Measurements from ENCODE around the gene TRABD2B.

TRABD2B gene

DNA sequence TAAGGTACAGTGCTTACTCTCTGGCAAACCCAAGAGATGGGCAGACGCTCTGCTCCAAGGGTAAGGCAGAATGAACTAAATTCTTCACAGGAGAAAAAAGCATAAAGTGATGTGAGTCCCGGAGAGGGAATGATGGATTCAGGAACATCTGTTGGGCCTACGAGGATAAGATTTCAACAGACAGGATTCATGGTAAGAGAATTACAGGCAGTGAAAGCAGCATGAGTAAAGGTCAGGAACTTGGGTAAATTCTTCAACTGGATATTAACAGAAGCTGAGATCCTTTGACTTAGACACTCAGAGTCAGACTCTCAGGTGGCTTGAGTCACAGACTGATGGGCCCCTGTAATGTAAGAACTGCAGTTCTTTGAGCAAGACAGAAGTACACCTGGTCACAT is 152.6 kb downstream of the TRABD2B start:
- DNase-seq, result no peak

DNA sequence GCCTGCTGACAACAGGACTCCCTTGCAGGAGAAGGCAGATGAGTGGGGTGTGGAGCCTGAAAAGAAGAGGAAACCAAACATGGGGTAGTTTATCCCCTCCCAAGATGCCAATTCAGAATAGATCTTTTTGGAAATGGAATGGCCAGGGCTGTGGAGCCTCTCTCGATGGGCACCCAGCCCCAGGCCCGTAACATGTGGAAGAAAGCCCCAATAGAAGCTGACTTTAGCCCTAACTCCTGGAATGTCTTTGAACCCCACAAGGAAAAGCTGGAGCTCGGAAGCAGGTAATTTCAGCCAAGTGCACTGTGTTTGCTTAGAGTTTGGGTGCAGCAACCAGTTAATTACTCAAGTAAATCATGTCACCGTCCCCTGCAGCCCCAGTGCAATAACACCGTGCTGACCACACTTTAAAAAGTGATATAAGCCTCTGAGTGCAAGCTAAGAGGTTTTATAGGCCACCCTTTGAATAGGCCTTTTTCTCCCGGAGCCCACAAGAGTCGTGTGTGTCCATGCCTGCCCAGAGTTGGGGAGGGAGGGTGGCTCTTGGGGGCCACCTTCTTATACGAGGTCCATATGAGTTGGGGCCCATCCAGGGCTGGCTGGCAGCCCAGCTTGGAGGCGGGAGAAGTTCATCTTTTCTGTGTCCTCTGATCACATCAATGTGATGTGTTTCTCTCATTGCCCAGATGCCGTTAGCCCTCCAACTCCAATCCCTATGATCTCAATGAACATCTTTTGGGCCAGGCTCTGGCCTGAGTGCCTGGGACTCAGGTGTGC is 153.2 kb downstream of the TRABD2B start:
- no peak for DNase-seq

DNA sequence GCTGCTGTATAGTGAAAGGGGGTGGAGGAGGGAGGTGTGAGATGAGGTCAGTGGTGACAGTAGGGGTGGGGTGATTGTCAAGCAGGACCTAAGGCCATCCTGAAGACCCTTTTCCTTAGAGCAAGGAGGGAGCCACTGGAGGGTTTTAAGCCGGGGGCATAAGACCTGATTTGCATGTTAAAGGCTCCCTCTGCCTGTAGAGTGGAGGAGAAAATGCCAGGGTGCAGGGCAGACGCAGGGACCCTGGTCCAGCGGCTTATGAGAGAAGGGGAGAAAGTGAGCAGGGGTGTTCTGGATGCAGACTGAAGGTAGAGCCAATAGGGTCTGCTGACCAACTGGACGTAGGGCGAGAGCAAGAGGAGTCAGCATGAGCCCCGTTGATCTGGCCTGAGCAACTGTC is 154.1 kb downstream of the TRABD2B start:
- no peak for DNase-seq

DNA sequence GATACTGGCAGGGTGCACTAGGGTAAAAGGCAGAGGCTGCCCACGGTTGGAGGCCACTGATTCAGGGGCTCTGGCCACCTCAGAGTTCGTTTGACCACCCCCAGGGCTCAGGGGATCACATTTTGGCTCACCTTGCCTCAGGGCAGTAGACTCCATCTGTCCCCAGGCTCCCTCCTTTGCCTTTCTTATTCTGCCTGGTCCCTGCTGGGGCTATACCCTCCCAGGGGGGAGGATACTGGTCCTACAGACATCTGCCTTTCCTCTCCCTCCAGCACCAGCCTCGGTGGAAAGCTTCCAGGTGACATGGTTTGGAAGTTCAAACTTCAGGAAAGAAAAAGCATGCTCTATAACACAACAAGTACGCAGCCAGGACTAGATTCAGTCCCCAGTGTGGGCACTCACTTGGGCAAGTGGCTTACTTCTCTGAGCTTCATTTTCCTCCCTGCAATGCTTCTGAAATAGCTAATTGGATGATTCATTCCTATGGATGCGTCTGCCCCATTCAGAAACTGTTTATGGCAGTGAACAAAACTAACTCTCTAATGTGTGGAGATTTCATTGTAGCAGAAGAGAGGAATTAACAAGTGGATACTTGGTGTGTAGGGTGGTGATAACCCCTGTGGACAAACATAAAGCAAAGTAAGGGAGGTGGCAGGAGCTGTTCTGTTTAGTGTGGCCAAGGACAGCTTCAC is 154.8 kb downstream of the TRABD2B start:
- no peak for DNase-seq

DNA sequence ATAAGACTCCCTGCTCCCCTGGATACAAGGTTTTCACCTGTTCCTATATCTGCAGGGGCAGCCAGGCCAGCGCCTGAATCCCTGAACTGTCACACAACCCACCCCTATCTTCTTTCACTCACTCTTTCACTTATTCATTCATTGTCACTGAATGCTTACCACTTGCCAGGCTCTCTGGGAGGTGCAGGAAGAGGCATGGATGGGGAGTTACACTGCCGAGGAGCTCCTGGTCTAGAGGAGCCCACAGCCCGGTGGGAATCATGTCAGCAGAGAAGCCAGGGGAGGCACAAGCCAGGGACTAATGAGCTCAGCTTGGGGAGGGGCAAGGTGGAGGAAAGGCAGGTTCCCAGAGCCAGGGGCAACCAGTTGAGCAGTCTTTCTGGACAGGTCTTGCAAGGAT is 155.8 kb downstream of the TRABD2B start:
- DNase-seq, result no peak

DNA sequence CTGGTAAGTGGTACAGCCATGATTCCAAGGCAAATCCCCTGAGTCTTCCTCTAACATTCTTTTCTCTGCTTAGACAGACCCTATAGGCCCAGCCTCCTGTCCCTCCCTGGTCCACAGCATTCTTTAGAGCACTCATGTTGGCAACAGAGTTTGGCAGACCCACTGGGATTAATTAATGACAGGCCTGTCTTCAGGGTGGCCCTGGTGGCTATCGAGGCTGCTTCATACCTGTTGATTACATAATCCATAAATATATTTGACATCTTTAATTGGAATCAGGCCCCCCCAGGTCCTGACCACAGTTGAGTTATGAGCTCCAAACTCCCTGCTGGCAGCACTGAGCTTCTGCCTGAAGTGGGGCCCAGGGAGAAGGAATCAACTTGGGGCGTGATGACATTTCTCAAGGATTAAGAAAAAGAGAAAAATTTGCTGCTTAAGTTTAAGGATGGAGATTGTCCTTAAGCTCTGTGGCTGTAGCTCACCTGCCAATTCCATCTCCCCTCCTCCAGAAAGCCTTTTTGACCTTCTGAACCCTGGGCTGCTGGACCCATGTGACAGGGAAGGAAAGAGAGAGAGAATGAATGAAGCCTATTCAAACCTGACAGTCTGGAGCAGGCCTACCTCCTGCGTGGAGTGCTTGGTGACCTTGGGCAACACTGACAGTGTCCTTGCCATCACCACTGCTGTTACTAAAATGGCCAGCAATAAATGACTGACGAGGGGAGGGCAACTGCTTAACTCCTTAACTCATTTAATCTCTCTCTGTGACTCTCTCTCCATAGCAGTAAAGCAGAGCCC is 156.6 kb downstream of the TRABD2B start:
- no peak for DNase-seq

DNA sequence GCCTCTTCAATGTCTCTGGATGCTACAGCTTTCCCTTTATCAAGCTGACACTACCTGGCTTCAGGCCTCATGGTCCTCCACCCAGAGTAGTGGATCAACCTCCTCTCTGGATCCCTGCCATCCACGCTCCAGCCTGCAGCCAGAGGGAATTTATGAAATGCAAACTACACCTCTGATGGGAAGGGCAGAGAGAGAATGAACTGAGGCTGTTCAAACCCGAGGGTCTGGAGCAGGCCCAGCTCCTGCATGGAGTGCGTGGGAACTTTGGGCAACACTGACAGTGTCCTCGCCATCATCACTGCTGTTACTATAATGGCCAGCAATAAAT is 157.8 kb downstream of the TRABD2B start:
- DNase-seq, result no peak

DNA sequence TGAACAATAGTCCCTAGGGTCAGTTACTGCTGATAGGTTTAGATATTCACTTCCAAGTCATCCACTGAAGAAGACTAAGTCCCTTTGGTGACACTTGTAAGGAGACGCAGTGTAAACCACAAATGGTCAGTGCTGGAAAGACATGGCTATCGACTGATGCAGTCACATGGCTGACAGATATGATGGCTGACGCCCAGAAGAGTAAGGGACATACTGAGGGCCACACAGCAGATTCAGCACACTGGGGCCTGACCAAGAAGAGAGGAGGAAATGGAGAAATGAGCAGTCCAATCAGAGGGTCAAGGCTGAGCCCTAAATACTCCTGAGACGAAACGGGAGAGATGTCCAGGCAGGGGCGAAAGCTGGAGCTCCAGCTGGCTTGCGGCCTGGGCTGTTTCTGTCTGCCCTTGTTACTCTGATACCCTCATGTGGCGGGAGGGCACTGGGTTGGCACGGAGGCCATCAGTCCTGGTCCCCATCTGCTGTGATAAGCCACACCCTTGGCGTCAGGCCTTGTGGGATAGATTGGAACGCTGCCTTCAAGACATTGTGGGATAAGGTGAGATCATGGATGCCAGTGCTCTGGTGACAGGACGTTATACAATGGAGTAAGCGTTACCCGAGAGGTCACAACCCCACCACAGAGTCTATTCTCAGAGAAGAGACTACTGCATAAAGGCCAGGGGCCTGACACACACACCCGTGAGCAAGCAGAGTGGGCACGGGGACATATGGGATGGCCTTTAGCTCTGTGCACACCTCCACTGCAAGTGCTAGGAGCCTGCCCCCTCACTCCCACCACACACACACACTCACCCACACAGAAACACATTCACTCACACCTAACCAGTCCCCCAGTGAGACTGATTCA is 158.4 kb downstream of the TRABD2B start:
- DNase-seq, result no peak

DNA sequence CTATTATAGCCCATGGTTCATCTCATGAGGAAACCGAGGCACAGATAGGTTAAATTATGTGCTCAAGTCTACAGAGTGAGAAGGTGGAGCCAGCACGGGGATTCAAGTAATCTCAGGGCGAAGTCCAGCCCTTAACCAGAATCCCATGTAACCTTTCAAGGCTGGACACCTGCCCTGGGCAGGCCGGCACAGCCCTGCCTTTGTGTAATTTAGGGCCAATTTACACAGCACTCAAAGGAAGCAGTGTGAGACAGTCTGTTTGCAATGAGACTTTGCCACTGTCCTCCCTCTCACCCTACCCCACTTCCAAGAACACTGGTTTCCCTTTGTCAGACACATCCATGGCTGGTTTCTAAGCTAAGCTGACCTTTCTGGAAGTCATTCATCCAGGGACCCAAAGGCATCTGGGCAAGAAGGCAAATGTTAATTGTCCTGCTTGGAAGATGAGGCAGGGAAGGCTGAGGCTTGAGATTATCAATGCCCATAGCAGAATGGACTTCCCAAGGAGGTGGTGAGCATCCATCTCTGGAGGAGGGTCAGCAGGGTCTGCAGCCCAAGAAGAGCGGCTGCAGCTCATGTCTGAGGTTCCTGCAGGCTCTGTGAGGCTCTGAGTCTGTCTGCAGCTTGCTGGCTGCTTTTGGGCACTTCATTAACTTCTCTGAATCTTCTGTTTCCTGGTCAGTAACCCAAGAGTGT is 159.2 kb downstream of the TRABD2B start:
- no peak for DNase-seq

DNA sequence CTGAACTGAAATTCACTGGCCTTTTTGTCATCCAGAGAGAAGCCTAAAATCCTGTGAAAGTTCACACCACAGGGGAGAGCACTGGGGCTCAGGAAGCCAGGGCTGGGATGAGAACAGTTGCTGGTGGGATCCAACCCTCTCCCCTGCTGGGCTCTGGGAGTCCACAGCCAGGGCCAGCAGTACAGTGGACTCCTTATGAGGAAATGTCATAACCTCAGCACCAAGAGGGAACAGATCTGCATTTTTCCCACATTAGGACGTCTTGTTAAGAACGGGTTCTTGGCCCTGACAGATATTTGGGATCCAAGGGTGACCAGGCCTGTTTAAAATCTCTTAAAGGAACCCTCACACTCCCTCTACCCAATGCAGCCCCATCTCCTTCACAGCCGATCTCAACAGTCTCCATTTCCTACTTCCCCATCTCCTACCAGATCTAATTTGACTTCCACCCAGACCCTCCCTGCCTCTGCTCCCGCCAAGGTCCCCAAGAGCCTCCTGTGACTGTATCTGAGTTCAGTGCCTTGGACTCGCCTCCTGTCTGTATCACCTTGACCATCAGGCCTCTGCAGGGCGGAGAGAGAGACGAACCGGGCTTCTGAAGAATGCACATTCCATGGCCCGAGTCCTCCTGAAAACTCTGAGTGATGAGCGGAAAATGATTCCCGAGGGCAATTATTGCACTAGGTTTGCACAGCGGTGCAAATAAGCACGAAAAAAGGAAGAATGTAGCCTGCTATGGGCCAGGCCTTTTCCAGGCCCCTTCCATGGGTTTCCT is 159.9 kb downstream of the TRABD2B start:
- no peak for DNase-seq

DNA sequence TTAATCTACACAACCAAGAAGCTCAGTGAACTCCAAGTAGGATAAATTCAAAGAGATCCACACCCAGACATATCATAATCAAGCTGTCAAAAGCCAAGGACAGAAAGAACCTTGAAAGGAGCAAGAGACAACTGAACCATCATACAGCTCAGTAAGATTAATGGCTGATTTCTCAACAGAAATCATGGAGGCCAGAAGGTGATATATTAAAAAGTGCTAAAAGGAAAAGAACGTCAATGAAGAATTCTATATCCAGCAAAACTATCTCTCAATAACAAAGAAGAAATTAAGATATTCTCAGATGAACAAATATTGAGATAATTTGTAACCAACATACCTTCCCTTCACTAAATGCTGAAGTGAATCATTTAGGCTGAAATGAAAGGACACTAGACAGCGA is 161.8 kb downstream of the TRABD2B start:
- DNase-seq, result no peak

DNA sequence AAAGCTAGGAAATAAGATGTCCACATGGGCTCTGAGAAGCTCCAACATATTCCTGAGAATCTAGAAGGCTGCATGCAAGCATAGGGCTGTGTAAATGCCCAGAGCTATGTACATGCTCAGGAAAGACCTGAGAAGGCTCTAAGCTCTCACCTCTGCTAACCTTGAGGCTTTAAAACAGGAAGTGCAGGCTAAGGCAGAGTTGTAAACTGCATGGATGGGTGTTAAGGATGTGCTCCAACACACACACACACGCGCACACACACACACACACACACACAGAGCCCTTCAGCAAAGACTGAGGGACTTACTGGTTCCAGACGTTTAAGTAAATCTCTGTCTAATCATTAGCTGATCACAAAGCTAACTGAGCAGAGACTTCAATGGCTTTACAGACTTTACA is 162.9 kb downstream of the TRABD2B start:
- no peak for DNase-seq

DNA sequence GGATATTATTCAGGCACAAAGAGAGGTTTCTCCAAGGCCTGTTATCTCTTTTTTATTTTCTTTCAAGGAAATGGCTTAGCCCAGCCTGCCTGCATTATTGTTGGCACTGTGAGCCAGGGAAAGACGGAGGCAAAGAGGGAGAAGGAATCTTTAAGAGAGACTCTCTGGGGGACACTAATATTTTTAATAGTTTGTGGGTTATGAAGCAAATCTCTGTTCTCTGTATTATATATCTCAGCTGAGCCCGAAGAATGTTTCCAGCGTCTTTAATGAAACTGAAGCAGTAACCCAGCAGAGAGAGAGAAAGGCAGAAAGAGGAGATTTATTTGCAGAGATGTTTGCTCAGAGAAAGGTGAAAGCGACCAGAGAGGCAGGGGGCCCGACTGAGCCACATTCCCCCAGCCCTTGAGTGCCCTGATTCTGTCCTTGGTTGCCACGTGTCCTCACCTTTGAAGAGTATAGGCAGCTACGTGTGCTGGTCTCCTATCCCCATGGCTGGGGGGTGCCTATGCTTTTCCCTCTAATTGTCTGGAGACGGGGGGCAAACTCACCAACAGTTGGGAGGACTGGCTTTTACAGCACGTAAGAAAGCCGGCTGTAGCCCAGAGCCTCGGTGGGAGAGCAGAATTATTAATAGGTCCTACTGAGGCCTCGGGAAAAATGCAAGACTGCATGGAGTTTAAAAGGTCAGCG is 166.4 kb downstream of the TRABD2B start:
- no peak for DNase-seq

DNA sequence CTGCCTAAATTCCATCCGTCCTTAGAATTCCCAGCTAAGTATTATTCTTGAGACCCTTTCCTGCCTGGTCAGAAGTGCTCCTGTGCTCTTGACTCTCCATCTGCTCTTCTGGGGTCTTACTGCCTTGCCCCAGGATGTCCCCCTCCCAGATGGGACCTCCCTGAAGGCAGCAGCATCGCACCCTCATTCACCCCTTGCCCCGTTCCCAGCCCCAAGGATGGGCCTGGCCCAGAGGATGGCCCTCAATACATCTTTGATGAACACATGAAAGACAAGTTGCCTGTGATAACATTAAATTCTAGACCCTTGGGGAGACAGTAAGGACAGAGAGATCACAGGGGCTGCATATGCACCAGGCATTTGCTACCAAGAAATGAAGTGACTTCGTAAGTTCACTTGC is 167.2 kb downstream of the TRABD2B start:
- no peak for DNase-seq

DNA sequence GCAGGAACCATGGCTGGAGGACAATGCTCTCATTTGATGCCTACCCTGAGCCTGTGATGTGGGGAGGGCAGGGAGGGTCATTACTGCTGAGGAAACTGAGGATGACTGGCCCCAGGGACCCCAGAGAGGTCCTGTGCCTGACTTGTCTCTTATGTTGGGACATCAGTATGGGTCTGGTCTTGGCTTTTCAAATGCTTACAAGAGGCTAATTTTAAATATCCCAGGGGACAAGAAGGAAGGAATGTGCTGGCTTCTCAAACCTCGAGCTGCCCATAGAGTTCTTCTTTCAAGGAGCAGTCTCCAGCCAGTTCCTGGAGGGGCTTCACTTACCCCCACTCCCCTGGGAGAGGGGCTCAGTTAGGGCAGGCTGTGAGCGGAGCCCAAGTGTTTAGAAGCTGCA is 168.2 kb downstream of the TRABD2B start:
- DNase-seq, result no peak

DNA sequence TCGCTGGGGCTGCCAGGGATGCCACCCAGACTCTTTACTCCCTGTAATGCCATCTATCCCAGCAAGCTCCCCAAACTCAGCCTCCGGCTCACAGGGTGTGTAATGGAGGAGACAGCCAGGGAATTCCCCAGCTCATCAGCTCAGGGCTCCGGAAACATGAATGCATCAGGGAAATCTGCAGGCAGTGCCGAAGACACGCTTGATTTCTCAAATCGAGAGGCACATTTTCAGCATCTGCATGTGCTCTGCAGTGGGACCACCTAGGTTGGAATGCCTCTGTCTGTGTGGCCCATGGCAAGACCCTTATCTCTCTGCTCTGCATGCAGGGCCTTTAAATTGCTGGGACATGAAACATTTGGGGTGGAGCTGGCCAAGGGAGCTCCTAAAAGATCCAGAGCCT is 170.1 kb downstream of the TRABD2B start:
- no peak for DNase-seq

DNA sequence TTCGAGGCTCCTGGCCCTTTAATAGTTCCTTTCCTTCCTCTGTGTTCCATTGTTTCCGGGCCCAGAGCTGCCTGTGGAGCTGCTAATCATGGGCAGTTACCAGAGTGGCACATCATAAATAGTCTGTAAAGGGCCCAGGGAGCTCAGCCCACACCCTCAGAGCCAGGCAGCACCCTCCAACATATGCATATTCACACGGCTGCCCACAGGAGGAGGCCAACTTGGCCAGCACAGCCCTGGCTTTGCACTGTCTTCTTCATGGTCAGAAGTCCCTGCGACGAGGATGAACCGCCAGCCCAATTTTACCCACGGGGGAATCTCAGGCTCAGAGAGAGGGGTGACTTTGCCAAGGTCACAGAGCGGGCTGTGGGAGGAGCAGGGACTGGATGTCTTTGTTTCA is 172.5 kb downstream of the TRABD2B start:
- DNase-seq, result no peak

DNA sequence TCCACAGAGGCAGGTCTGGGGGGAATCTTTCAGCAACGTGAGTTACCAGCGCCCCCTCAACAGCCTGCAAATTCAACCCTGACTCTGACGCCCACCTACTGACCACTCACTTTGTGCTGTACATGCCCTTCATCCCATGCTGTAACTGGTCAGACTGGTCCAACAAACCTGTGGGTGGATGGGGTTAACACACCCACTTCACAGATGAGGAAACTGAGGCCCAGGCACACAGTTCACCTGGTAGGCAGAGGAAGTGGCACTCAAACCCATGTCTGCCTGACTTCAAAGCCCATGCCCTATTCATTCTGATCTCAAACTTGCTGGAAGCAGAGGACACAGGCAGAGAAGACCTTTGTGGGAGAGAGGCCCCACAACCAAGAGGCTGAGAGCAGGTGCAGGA is 172.9 kb downstream of the TRABD2B start:
- no peak for DNase-seq

DNA sequence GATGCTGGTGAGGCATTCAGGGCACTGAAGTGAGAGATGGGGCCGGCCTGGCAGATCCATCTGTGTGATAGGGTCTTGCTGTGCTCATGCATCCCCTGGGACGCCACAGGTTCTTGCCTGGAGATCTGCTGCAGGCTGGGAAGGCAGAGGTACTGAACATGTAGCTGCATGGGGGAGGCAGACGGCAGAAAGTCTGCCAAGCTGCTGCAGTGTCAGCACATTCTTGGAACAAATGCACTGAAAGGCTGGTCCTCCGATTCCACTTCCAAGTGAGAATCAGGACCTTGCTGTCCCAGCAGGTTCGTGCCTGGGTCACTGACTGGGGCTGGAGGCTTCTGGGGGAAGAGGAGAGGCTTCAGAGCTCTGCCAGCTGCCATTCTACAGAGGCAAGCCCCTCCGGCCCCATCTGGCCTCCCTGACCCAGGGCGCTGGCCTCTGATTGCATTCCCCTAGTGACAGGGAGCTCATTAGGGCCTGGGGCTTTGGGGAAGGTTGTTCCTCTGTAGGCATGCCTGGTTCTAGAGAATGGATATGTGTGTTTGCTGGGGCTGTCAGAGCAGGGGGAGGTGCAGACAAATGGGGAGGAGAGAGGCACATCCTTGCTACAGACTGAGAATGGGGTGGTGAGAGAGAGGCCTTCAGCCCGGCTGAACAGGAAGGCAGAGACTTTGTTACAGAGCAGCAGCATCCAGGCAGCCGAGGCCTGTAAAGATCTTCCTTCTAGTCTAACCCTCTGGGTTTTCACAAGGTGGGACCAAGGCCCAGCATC is 174.0 kb downstream of the TRABD2B start:
- no peak for DNase-seq

DNA sequence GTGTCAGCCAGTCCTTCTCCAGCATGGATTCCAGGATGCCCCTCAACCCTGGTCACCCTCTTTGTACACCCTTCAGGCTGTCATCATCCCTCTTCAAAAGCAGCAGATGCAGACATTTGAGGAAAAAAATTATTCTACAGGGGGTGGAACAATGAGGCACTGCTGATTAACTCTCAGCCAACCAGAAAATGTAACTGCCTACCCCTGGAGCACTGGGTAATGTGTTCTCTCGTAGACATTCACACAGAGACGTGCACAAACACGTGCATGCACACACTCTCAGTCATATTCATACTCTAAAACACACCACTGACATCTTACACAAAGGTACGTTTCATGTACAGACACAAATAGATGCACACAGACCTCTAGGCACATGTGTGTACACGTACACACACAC is 175.4 kb downstream of the TRABD2B start:
- DNase-seq, result no peak
